MM.1S (cell line): Measurements from ENCODE around the gene GSG1L.

Experiments used
- DNase-seq: peaks from one replicate; pipeline ENCODE4 v3.0.0-alpha.2; 2015
- H2AFZ ChIP-seq: fragments of 300-600 bp; sonication (generic); 2 replicates; pipeline ENCODE4 v1.6.0; 2016; ENCODE audit warnings: antibody characterized with exemption, low read length
- H3F3A ChIP-seq: fragments of 300-600 bp; sonication (generic); 2 replicates; pipeline ENCODE4 v1.6.1; 2016; ENCODE audit warnings: mild to moderate bottlenecking, antibody characterized with exemption, low read length, moderate library complexity, mixed read lengths; ENCODE audit not compliant: insufficient read depth
- H3K27ac ChIP-seq: fragments of 300-600 bp; sonication (generic); 2 replicates; pipeline ENCODE4 v1.5.1; 2016; ENCODE audit warnings: mild to moderate bottlenecking, low read length
- H3K27me3 ChIP-seq: fragments of 300-600 bp; sonication (generic); replicated peaks from 2 replicates; pipeline ENCODE4 v1.6.0; 2016; ENCODE audit warnings: low read length; ENCODE audit not compliant: insufficient read depth
- H3K36me3 ChIP-seq: fragments of 300-600 bp; sonication (generic); replicated peaks from 2 replicates; pipeline ENCODE4 v1.6.1; 2016; ENCODE audit warnings: mild to moderate bottlenecking, low read length, mixed read lengths; ENCODE audit not compliant: insufficient read depth
- H3K4me1 ChIP-seq: fragments of 300-600 bp; sonication (generic); 2 replicates; pipeline ENCODE4 v1.6.1; 2016; ENCODE audit warnings: low read length, mixed read lengths
- H3K4me2 ChIP-seq: fragments of 300-600 bp; sonication (generic); 2 replicates; pipeline ENCODE4 v1.6.0; 2016; ENCODE audit warnings: low read depth, low read length
- H3K4me3 ChIP-seq: fragments of 300-600 bp; sonication (generic); 2 replicates; pipeline ENCODE4 v1.5.1; 2016; ENCODE audit warnings: low read length, mixed read lengths
- H3K79me2 ChIP-seq: fragments of 300-600 bp; sonication (generic); 2 replicates; pipeline ENCODE4 v1.6.1; 2016; ENCODE audit warnings: mixed run types, low read length, mixed read lengths
- H3K9ac ChIP-seq: fragments of 300-600 bp; sonication (generic); 2 replicates; pipeline ENCODE4 v1.6.1; 2016; ENCODE audit warnings: low read length, mixed read lengths
- H3K9me2 ChIP-seq: fragments of 300-600 bp; sonication (generic); replicated peaks from 2 replicates; pipeline ENCODE4 v1.6.1; 2016; ENCODE audit warnings: mild to moderate bottlenecking, low read length, mixed read lengths; ENCODE audit not compliant: insufficient read depth
- H3K9me3 ChIP-seq: fragments of 300-600 bp; sonication (generic); replicated peaks from 2 replicates; pipeline ENCODE4 v1.6.1; 2016; ENCODE audit warnings: mild to moderate bottlenecking, low read length, mixed read lengths; ENCODE audit not compliant: insufficient read depth
- H4K20me1 ChIP-seq: fragments of 300-600 bp; sonication (generic); 2 replicates; pipeline ENCODE4 v1.6.1; 2016; ENCODE audit warnings: mild to moderate bottlenecking, low read length, moderate library complexity, mixed read lengths; ENCODE audit not compliant: insufficient read depth
- EZH2 ChIP-seq: fragments of 300-600 bp; sonication (generic); optimal IDR thresholded peaks from 2 replicates; pipeline ENCODE3; 2017; ENCODE audit warnings: low read depth, mild to moderate bottlenecking, antibody characterized with exemption, low read length, mixed read lengths
- EZH2phosphoT487 ChIP-seq: fragments of 300-600 bp; sonication (generic); IDR thresholded peaks from 2 replicates; pipeline ENCODE4 v1.6.1; 2018; ENCODE audit warnings: antibody characterized with exemption, low read length
- TF ChIP-seq, protein P1 (sequence below): fragments of 300-600 bp; sonication (generic); IDR thresholded peaks from 2 replicates; pipeline ENCODE4 v1.5.1; 2016; ENCODE audit warnings: antibody characterized with exemption, low read length, mixed read lengths

Gene GSG1L

DNA sequence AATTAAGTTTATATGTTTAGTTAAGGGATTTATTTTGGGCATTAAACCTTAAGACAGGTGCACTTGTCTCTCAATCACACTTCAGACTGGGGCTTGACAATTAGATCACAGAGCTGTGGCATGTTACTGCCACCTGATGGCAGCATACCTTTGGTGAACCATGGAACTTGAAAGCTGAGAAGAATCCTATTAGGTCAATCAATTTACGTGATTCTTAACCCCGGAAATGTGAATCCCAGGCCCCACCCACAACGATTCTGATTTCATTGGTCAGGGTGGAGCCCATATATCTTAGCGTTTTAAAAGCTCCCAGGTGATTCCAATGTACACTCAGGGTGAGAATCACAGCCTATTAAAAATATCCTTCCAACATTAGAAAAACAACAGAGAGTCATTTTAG is 91.0 kb downstream of the GSG1L start:
- H3K4me3 ChIP-seq = no peak overlapping the region
- H2AFZ ChIP-seq = peak overlapping the region; percentile 11; the same call in 1 of the 2 replicates
- H4K20me1 ChIP-seq = no peaks in the 10 kb centered on the region
- H3K36me3 ChIP-seq = no peaks in the 10 kb centered on the region
- H3K4me1 ChIP-seq = no peaks in the 10 kb centered on the region
- H3K4me2 ChIP-seq = no peak overlapping the region
- H3K79me2 ChIP-seq = no peaks in the 10 kb centered on the region
- no peak for TF ChIP-seq EZH2phosphoT487
- TF ChIP-seq, protein P1, sequence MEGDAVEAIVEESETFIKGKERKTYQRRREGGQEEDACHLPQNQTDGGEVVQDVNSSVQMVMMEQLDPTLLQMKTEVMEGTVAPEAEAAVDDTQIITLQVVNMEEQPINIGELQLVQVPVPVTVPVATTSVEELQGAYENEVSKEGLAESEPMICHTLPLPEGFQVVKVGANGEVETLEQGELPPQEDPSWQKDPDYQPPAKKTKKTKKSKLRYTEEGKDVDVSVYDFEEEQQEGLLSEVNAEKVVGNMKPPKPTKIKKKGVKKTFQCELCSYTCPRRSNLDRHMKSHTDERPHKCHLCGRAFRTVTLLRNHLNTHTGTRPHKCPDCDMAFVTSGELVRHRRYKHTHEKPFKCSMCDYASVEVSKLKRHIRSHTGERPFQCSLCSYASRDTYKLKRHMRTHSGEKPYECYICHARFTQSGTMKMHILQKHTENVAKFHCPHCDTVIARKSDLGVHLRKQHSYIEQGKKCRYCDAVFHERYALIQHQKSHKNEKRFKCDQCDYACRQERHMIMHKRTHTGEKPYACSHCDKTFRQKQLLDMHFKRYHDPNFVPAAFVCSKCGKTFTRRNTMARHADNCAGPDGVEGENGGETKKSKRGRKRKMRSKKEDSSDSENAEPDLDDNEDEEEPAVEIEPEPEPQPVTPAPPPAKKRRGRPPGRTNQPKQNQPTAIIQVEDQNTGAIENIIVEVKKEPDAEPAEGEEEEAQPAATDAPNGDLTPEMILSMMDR = peak; percentile 79
- H3K9ac ChIP-seq = no peak overlapping the region
- no peaks in the 10 kb centered on the region for H3K9me3 ChIP-seq
- no peaks in the 10 kb centered on the region for H3K9me2 ChIP-seq
- no peak overlapping the region for H3K27ac ChIP-seq
- no peaks in the 10 kb centered on the region for H3F3A ChIP-seq
- DNase-seq = peak; percentile 65
- peaks cover 10% of the 10 kb centered on the region for H3K27me3 ChIP-seq

DNA sequence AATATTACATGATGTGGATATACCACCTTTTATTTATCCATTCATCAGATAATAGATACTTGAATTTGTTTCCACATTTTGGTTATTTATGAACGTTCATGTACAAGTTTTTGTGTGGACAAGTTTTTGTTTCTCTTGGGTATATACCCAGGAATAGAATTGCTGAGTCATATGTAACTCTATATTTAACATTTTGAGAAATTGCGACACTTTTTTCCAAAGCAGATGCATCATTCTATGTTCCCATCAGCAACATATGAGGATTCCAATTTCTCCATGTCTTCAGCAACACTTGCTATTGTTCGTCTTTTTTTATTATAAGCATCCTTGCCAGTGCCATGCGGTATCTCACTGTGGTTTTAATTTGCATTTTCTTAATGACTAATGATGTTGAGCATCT is 93.9 kb downstream of the GSG1L start:
- H3K9ac ChIP-seq = no peak overlapping the region
- H3K9me2 ChIP-seq = no peaks in the 10 kb centered on the region
- H3F3A ChIP-seq = no peaks in the 10 kb centered on the region
- H4K20me1 ChIP-seq = no peaks in the 10 kb centered on the region
- no peak overlapping the region for H3K27ac ChIP-seq
- H3K9me3 ChIP-seq = no peaks in the 10 kb centered on the region
- no peaks in the 10 kb centered on the region for H3K36me3 ChIP-seq
- H3K27me3 ChIP-seq = no peaks in the 10 kb centered on the region
- H3K79me2 ChIP-seq = no peaks in the 10 kb centered on the region
- no peaks in the 10 kb centered on the region for H3K4me1 ChIP-seq
- no peak overlapping the region for H3K4me3 ChIP-seq
- no peak overlapping the region for H2AFZ ChIP-seq
- TF ChIP-seq EZH2phosphoT487 = no peak
- no peak for TF ChIP-seq EZH2
- DNase-seq = no peak
- no peak overlapping the region for H3K4me2 ChIP-seq

DNA sequence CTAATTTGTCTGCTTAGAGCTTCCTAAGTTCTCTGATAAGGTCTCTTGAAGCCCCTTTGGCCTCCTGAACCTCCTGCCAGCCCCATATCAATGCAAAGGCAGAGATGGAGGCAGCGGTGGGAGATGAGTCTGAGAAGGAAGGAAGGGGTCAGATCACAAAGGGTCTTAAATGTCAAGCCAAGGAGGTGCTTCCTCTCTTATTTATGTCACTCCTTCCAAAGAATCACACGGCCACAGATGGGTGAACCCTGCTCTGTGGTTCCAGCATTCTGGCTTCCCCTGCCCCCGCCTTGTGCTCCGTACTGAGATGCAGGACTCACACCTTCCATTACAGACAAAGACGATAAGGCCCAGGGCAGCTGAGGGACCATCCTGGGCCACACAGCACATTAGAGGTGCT is 96.3 kb downstream of the GSG1L start:
- TF ChIP-seq, protein P1 = no peak
- TF ChIP-seq EZH2phosphoT487 = no peak
- H3K9ac ChIP-seq = no peak overlapping the region
- DNase-seq = no peak
- H4K20me1 ChIP-seq = no peaks in the 10 kb centered on the region
- no peaks in the 10 kb centered on the region for H3K79me2 ChIP-seq
- no peaks in the 10 kb centered on the region for H3F3A ChIP-seq
- no peaks in the 10 kb centered on the region for H3K36me3 ChIP-seq
- no peaks in the 10 kb centered on the region for H3K9me3 ChIP-seq
- H2AFZ ChIP-seq = no peak overlapping the region
- no peaks in the 10 kb centered on the region for H3K9me2 ChIP-seq
- no peak overlapping the region for H3K4me3 ChIP-seq
- H3K27ac ChIP-seq = no peak overlapping the region
- H3K27me3 ChIP-seq = peaks cover 12% of the 10 kb centered on the region
- no peaks in the 10 kb centered on the region for H3K4me1 ChIP-seq
- H3K4me2 ChIP-seq = no peak overlapping the region

DNA sequence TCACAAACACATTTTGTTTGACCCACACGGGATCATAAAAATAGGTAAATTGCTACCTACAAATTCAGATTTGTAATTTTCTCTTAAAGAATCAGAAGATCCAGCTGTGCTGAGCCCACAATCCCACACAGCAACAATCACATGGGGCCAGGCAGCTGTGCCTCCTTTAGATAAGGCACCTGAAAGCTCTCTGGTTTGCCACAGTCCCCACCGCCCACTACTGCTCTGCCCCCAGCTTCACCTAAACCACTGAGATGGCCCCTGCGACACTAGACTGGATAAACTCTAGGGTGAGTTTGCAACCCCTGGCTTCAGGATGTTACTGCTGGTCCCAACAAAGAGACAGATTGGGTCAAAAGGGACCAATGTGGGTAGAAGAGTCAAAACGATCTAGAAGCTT is 96.8 kb downstream of the GSG1L start:
- H3K4me3 ChIP-seq = no peak overlapping the region
- no peaks in the 10 kb centered on the region for H3K36me3 ChIP-seq
- H3K79me2 ChIP-seq = no peaks in the 10 kb centered on the region
- no peak for DNase-seq
- no peaks in the 10 kb centered on the region for H3F3A ChIP-seq
- H3K4me1 ChIP-seq = no peaks in the 10 kb centered on the region
- H2AFZ ChIP-seq = no peak overlapping the region
- H4K20me1 ChIP-seq = no peaks in the 10 kb centered on the region
- H3K9me2 ChIP-seq = no peaks in the 10 kb centered on the region
- no peaks in the 10 kb centered on the region for H3K9me3 ChIP-seq
- peaks cover 12% of the 10 kb centered on the region for H3K27me3 ChIP-seq
- no peak overlapping the region for H3K4me2 ChIP-seq
- TF ChIP-seq EZH2 (no peak), EZH2phosphoT487 (no peak)
- TF ChIP-seq, protein P1 = no peak
- no peak overlapping the region for H3K9ac ChIP-seq
- no peak overlapping the region for H3K27ac ChIP-seq
